A673 (cell line): Measurements from ENCODE around the gene FRRS1L. TPM values are rescaled to one million over a fixed set of nuclear protein-coding genes. Genes with fewer than 3 reads are reported as not detected.

Experiments used
- BruUV-seq: library from RNA; stranded (reverse); fragments of 400-500 nt; replicated peaks from 2 replicates; lab custom pipeline; 2021; lab: Mats Ljungman, UMichigan
- CTCF ChIA-PET: fragments of 300-600 bp; sonication (Branson Sonifier 250); formaldehyde crosslinking; loops from one replicate; lab custom pipeline; 2022; ENCODE audit warnings: antibody characterized with exemption; lab: Charles Lee
- POLR2A ChIA-PET: fragments of 300-600 bp; sonication (Branson Sonifier 250); formaldehyde crosslinking; loops from one replicate; lab custom pipeline; 2022; ENCODE audit warnings: antibody characterized with exemption; ENCODE audit not compliant: low non-redundant PET; lab: Charles Lee
- DNase-seq: peaks from one replicate; pipeline ENCODE4 v3.0.0-alpha.2; 2015; ENCODE audit warnings: low spot score
- H3K27ac ChIP-seq: fragments of 200-600 bp; sonication (generic); 2 replicates; pipeline ENCODE4 v1.5.1; 2016; ENCODE audit warnings: mixed run types, low read depth, mild to moderate bottlenecking, mixed read lengths, antibody characterized with exemption, low read length; ENCODE audit not compliant: poor library complexity, severe bottlenecking
- H3K27me3 ChIP-seq: fragments of 200-600 bp; sonication (generic); replicated peaks from 2 replicates; pipeline ENCODE4 v1.6.1; 2017; ENCODE audit warnings: mixed run types, low read depth, mild to moderate bottlenecking, mixed read lengths, antibody characterized with exemption, low read length; ENCODE audit not compliant: insufficient read depth, poor library complexity
- H3K36me3 ChIP-seq: fragments of 200-600 bp; sonication (generic); 2 replicates; pipeline ENCODE4 v1.6.1; 2016; ENCODE audit warnings: mixed run types, mild to moderate bottlenecking, mixed read lengths, antibody characterized with exemption, low read length; ENCODE audit not compliant: insufficient read depth, poor library complexity, severe bottlenecking
- H3K4me1 ChIP-seq: fragments of 200-600 bp; sonication (generic); 2 replicates; pipeline ENCODE4 v1.6.1; 2017; ENCODE audit warnings: mixed run types, mild to moderate bottlenecking, mixed read lengths, antibody characterized with exemption, low read length; ENCODE audit not compliant: insufficient read depth, poor library complexity, severe bottlenecking
- H3K4me3 ChIP-seq: fragments of 200-600 bp; sonication (generic); 2 replicates; pipeline ENCODE4 v1.5.1; 2016; ENCODE audit warnings: low read depth, mixed run types, mild to moderate bottlenecking, mixed read lengths, low read length; ENCODE audit not compliant: poor library complexity, severe bottlenecking
- H3K9me3 ChIP-seq: fragments of 200-600 bp; sonication (generic); 2 replicates; pipeline ENCODE4 v1.6.1; 2016; ENCODE audit warnings: mixed run types, low read depth, mild to moderate bottlenecking, mixed read lengths, antibody characterized with exemption, low read length; ENCODE audit not compliant: poor library complexity, severe bottlenecking
- EZH2 ChIP-seq: fragments of 200-600 bp; sonication (generic); IDR thresholded peaks from 2 replicates; pipeline ENCODE4 v1.6.1; 2017; ENCODE audit warnings: borderline replicate concordance, low read depth, mild to moderate bottlenecking, mixed read lengths, antibody characterized with exemption, low read length; ENCODE audit not compliant: poor library complexity, severe bottlenecking
- intact Hi-C: fragments of 100-400 bp; cut with micrococcal nuclease; formaldehyde crosslinking; loops from one replicate; pipeline ENCODE4 v1.10.0; 2022; ENCODE audit not compliant: unreplicated experiment
- total RNA-seq: library from RNA; stranded (reverse); gene quantifications from 2 replicates; pipeline ENCODE4 v1.2.3, GENCODE V29; 2021
- TF ChIP-seq, protein P1 (sequence below): fragments of 300-800, 200-600 bp; sonication (generic); conservative IDR thresholded peaks from 2 replicates; pipeline ENCODE4 v1.5.1; 2017; ENCODE audit warnings: low read depth, mild to moderate bottlenecking, antibody characterized with exemption, low read length, moderate library complexity, mixed read lengths

Gene FRRS1L
- total RNA-seq, 1 experiment from 2014 or later = 0.41 TPM

- intact Hi-C loops = no loop called here
- BruUV-seq = no TSS peak
- no peak for DNase-seq
These were observed 778 bp downstream of the FRRS1L start for GRCh38 chr9:109166171-109166770.

DNA sequence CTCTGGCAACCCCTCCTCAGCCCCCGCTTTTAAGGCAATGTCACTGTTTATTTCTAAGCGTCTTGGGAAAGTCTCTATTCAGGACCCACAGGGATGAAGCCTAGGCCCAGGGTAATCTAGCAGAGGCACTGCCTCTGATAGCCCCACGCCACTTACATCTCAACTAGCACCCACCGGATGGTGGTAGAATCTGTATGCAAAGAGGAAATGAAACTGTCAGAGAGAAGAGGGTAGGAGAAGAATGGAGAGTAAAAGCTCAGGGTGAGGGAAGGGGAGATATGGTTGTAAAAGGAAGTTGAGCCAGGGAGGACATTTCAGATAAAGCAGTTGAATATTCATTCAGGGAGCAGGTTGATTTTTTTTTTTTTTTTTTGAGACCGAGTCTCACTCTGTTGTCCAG is 3.0 kb downstream of the FRRS1L start:
- CTCF ChIA-PET = no interaction called here
- Histone ChIP-seq H3K9me3 (no peaks in the 10 kb centered on the region), H3K27me3 (peaks cover 53% of the 10 kb centered on the region), H3K4me3 (no peak overlapping the region), H3K27ac (no peak overlapping the region), H3K4me1 (no peaks in the 10 kb centered on the region), H3K36me3 (no peaks in the 10 kb centered on the region)
- intact Hi-C loops = no loop called here
- POLR2A ChIA-PET = no interaction called here
- BruUV-seq = no TSS peak
- DNase-seq = no peak
- TF ChIP-seq, protein P1, sequence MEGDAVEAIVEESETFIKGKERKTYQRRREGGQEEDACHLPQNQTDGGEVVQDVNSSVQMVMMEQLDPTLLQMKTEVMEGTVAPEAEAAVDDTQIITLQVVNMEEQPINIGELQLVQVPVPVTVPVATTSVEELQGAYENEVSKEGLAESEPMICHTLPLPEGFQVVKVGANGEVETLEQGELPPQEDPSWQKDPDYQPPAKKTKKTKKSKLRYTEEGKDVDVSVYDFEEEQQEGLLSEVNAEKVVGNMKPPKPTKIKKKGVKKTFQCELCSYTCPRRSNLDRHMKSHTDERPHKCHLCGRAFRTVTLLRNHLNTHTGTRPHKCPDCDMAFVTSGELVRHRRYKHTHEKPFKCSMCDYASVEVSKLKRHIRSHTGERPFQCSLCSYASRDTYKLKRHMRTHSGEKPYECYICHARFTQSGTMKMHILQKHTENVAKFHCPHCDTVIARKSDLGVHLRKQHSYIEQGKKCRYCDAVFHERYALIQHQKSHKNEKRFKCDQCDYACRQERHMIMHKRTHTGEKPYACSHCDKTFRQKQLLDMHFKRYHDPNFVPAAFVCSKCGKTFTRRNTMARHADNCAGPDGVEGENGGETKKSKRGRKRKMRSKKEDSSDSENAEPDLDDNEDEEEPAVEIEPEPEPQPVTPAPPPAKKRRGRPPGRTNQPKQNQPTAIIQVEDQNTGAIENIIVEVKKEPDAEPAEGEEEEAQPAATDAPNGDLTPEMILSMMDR = no peak
- no peak for TF ChIP-seq EZH2

More at GRCh38 chr9:109166171-109166770, 778 bp downstream of the FRRS1L start:
- no peaks in the 10 kb centered on the region for H3K4me1 ChIP-seq
- TF ChIP-seq, protein P1 = no peak
- TF ChIP-seq EZH2 = no peak
- no peak overlapping the region for H3K4me3 ChIP-seq
- no peaks in the 10 kb centered on the region for H3K36me3 ChIP-seq
- ChIA-PET POLR2A (no interaction called here), CTCF (no interaction called here)
- no peak overlapping the region for H3K27ac ChIP-seq
- peaks cover 53% of the 10 kb centered on the region for H3K27me3 ChIP-seq
- no peaks in the 10 kb centered on the region for H3K9me3 ChIP-seq

- Histone ChIP-seq H3K27ac (no peak overlapping the region), H3K9me3 (no peaks in the 10 kb centered on the region), H3K4me1 (no peaks in the 10 kb centered on the region), H3K36me3 (no peaks in the 10 kb centered on the region), H3K27me3 (peaks cover 47% of the 10 kb centered on the region), H3K4me3 (no peak overlapping the region)
- TF ChIP-seq, protein P1 = no peak
- TF ChIP-seq EZH2 = no peak
- intact Hi-C loops = no loop called here
- no TSS peak for BruUV-seq
- ChIA-PET CTCF (no interaction called here), POLR2A (no interaction called here)
- no peak for DNase-seq
These were observed 3.9 kb downstream of the FRRS1L start for GRCh38 chr9:109163194-109163593.
